Stimulated activated memory B cell treated with anti-CD40 and anti-IgM and Interleukin-4, amounts not matched to agents 10 μg/mL and 1 μg/mL and 100 μg/mL, for 72 hours (primary cell): ENCODE measurements around the gene OXNAD1.

Experiments used
- ATAC-seq: fragments of 150-1000 bp; cut with Tn5 transposase; 2 replicates; pipeline ENCODE4 v1.10.0; 2021
- H3K27ac Mint-ChIP-seq: one replicate; pipeline ENCODE4 v1.8.0; 2022; ENCODE audit warnings: mild to moderate bottlenecking, mixed read lengths
- H3K27me3 Mint-ChIP-seq: one replicate; pipeline ENCODE4 v1.8.0; 2022; ENCODE audit warnings: mixed read lengths
- H3K36me3 Mint-ChIP-seq: one replicate; pipeline ENCODE4 v1.8.0; 2022; ENCODE audit warnings: mixed read lengths
- H3K4me1 Mint-ChIP-seq: one replicate; pipeline ENCODE4 v1.8.0; 2022; ENCODE audit warnings: mixed read lengths
- H3K4me3 Mint-ChIP-seq: one replicate; pipeline ENCODE4 v1.8.0; 2022; ENCODE audit warnings: mild to moderate bottlenecking, moderate library complexity, mixed read lengths
- H3K9me3 Mint-ChIP-seq: one replicate; pipeline ENCODE4 v1.8.0; 2022; ENCODE audit warnings: mixed read lengths

The OXNAD1 gene

DNA sequence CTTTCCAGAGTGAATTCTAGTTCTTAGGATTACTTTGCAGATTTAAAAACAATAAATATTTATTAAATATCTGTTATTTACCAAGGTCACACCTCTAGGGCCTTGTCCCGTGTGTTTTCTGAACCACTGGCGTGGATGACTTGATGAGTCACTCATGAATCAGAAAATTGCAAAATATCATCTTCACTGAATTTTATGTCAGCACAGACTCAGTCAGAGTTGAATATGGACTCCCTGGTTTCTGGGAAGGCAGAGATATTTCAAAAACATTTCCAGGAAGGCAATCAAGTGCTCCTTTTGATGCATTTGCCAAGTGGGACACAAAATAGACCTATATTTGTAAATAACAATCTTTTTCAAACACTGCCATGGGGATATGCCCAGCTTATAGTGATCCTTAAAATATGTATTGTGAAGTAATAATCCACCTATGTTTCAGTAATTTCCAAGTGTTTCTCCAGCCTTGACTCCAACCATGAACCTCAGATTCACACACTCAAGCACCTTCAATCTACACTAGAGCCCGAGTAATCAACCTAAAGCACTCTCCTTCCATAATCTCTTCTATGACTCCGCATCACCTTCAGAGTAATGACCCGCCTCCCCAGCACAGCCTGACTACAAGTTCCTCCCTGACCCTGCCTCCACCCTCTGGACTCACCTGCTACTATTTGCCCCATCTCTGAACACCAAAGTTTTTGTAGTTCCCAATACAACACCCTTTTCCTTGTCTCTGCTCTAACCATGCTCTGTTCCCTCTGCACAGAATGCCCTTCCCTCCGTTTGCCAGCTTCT lies 24.6 kb upstream of the OXNAD1 start:
- H3K27ac Mint-ChIP-seq = no peak overlapping the region
- H3K4me1 Mint-ChIP-seq = no peaks in the 10 kb centered on the region
- no peaks in the 10 kb centered on the region for H3K36me3 Mint-ChIP-seq
- no peak overlapping the region for H3K4me3 Mint-ChIP-seq
- no peak for ATAC-seq
- peaks cover 8% of the 10 kb centered on the region for H3K27me3 Mint-ChIP-seq
- H3K9me3 Mint-ChIP-seq = no peaks in the 10 kb centered on the region

- Mint-ChIP-seq H3K27me3 (peaks cover 8% of the 10 kb centered on the region), H3K36me3 (no peaks in the 10 kb centered on the region), H3K27ac (no peak overlapping the region), H3K4me1 (no peaks in the 10 kb centered on the region), H3K4me3 (no peak overlapping the region), H3K9me3 (no peaks in the 10 kb centered on the region)
- no peak for ATAC-seq
Measured at GRCh38 chr3:16241225-16241624, 23.8 kb upstream of the OXNAD1 start.

DNA sequence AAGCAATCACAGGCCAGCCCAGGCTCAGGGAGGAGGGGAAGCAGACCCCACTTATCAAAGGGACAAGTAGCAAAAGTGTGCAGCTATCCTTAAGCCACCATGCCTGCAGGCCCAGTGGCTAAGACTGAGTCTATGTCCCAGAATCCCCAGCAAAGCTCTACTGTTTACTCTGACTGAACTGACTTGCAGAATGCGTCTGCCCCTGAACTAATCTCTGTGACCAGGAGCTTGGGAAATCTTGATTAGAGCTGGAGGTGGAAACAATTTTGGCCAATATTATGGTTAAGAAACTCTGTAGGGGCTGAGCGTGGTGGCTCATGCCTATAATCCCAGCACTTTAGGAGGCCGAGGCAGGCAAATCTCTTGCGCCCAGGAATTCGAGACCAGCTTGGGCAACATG lies 22.8 kb upstream of the OXNAD1 start:
- Mint-ChIP-seq H3K9me3 (no peaks in the 10 kb centered on the region), H3K27me3 (peaks cover 8% of the 10 kb centered on the region), H3K4me1 (peaks cover 2% of the 10 kb centered on the region), H3K36me3 (no peaks in the 10 kb centered on the region), H3K27ac (no peak overlapping the region), H3K4me3 (no peak overlapping the region)
- no peak for ATAC-seq

DNA sequence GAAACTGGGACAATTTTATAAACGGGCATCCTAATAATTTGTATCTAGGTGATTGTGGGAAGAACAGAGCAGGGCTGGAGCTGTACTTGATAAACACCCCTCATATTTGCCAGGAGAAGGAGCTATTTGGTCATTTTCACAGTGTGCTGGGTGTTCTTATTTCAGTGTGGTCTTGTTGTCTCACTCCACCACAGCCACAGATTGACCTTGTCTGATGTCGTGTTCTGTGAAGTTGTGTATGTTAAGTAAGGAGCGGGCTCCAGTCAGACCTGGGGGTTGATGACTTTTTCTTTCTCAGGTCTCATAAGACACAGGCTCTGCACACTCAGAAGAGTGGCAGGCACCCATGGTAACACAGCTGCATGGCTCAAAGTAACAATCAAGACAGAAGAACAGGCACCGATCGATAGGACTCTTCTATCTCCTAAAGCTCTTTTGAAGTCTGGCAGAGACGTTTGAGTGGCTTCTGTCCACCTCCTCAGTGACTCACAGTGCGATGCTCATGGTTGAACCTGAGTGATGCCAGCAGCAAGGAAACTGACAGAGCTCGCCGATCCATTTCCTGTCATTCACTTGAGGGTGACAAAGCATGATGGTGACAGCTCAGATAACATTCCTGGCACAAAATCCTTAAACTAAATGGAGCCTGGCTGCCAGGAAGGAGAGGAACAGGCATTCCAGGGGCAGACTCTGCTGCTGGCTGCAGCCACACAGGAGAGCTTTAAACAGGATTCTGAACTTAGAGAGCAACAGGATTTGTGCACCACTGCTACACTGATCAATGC lies 21.1 kb upstream of the OXNAD1 start:
- no peaks in the 10 kb centered on the region for H3K9me3 Mint-ChIP-seq
- H3K27me3 Mint-ChIP-seq = peaks cover 25% of the 10 kb centered on the region
- ATAC-seq = no peak
- peaks cover 15% of the 10 kb centered on the region for H3K4me1 Mint-ChIP-seq
- H3K36me3 Mint-ChIP-seq = no peaks in the 10 kb centered on the region
- no peak overlapping the region for H3K27ac Mint-ChIP-seq
- H3K4me3 Mint-ChIP-seq = no peak overlapping the region

GRCh38 chr3:16245609-16246008 lies 19.4 kb upstream of the OXNAD1 start:
- Mint-ChIP-seq H3K27me3 (peaks cover 25% of the 10 kb centered on the region), H3K4me1 (peaks cover 15% of the 10 kb centered on the region), H3K27ac (no peak overlapping the region), H3K36me3 (no peaks in the 10 kb centered on the region), H3K9me3 (no peaks in the 10 kb centered on the region), H3K4me3 (no peak overlapping the region)
- ATAC-seq = no peak

DNA sequence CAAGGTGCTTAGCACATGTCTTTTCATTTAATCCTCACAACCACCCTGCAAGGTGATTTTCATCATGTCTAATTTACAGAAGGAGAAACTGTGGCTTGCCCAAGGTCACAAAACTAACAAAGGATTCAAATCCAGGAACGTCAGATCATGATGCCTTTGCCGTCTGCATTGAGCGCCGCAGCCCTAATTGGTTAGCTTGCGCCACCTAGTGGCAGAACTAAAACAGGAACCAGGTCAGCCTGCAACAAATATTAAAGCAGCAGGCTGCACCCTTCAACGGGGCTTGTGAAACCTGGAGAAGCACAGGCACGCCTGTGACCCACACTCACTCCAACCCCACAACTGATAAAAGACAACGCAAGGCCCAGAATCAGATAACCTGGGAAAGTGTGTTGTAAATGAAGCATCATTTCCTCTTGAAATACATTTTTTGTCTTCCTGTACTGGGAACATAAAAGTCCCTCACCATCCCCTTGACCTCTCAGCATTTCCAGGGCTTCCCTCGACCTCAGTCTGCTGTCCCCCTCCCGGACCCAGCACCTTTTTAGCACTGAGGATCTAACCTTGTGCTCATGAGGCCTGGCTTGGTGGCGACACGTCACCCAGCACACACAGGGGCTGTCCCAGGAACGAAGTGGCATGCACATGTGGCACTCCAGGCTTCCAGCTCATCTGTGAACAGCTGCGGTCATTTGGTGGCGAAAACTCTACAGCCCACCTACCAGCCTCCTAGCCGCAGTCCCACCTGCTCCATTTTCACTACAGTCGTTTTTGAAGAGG lies 17.5 kb upstream of the OXNAD1 start:
- peak; percentile 90 for ATAC-seq
- Mint-ChIP-seq H3K36me3 (no peaks in the 10 kb centered on the region), H3K4me3 (peak overlapping the region; percentile 72), H3K27me3 (peaks cover 25% of the 10 kb centered on the region), H3K27ac (peak overlapping the region; percentile 81), H3K9me3 (no peaks in the 10 kb centered on the region), H3K4me1 (peaks cover 21% of the 10 kb centered on the region)

DNA sequence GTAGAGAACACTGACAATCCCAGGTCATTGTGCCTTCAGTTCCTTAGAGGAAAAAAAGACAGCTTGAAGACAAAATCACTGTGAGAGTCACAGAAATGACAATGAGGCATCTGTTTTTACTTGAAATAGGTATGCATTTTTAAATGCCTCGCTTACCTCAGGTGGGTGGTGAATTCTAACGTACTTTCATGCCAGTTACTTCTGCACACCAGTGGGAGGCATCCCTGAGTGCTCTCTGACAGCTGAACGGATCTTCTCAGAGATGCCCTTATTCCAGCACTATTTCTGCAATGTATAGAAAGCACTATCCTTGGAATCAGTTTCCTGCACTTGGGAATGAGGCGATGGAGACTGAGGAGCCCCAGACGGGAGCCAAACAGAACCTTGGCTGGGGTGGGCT lies 16.5 kb upstream of the OXNAD1 start:
- no peak overlapping the region for H3K27ac Mint-ChIP-seq
- H3K27me3 Mint-ChIP-seq = peaks cover 18% of the 10 kb centered on the region
- H3K36me3 Mint-ChIP-seq = no peaks in the 10 kb centered on the region
- H3K4me1 Mint-ChIP-seq = peaks cover 29% of the 10 kb centered on the region
- no peak overlapping the region for H3K4me3 Mint-ChIP-seq
- H3K9me3 Mint-ChIP-seq = no peaks in the 10 kb centered on the region
- ATAC-seq = no peak

DNA sequence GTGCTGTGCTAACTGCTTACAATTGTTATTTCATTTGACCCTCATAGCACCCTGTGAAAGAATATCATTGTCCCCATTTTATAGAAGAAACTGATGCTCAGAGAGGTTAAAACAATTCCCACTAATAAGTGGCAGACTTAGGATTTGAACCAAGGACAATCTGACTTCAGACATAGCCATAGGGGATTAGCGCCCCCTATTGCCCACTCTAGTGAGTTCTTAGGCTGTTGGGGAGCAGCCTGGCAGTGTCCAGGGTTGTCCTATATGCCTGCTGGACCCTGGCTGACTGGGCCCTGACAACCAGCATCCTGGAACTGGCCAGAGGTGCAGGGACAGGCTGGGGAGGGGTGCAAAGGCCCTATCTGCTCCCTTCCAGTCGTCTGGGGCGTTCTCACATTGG lies 15.7 kb upstream of the OXNAD1 start:
- peaks cover 17% of the 10 kb centered on the region for H3K27me3 Mint-ChIP-seq

DNA sequence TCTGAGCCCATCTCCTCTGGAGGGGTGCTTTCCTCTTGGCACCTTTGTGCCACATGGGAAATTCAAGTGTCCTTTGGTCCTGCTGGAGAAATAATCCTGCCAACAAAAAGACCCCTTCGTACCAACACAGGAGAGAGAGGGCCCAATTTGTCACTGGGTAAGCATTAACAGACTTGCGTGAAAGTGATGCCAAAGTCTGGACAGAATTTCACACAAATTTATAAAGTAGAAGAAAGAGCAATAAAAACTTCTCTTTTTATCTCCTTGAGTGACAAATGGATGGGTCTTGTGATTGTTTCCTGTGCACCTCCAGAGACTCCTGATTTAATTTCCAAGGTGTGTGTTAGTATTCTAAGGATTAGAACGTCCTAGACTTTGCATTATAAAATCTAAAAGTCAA lies 15.1 kb upstream of the OXNAD1 start:
- H3K4me1 Mint-ChIP-seq = peaks cover 29% of the 10 kb centered on the region
- peaks cover 17% of the 10 kb centered on the region for H3K27me3 Mint-ChIP-seq

More for the DNA sequence above, 15.7 kb upstream of the OXNAD1 start:
- H3K36me3 Mint-ChIP-seq = no peaks in the 10 kb centered on the region
- no peaks in the 10 kb centered on the region for H3K9me3 Mint-ChIP-seq
- H3K4me1 Mint-ChIP-seq = peaks cover 29% of the 10 kb centered on the region
- no peak overlapping the region for H3K27ac Mint-ChIP-seq
- no peak for ATAC-seq
- H3K4me3 Mint-ChIP-seq = no peak overlapping the region

DNA sequence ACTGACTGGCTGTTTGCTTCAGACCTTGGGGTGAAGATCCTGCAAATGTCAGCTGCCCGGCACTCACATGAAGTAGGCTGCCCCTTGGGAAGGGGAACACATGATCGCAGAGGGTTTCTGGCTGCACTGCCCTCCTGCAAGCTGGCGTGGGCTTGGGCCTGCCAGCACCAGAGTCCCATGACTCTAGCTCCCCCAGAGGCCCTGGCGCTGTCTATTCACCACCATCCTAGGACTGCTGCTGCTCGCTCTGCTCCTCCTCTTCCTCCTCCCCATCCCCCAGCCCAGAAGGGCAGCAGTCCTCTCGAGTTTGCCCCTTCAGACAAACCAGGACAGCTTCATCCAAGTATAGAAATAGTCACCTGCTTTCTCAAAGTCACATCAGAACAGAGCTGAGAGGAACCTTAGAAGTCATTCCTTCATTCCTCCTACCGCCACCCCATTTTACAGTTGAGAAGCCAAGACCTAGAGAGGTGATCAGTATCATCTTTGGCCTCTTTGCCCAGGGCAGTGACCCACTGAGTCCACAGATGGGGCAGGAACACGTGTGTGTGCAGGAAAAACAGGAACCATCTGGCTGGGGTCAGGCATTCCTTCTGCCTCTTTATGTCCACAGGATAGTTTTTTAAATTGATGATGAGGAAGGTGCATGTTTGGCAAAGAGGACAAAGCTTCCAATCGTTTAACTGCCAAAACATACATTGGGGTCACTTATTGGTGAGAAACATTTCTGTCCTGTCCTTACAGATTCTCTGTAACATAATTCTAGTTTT lies 13.5 kb upstream of the OXNAD1 start:
- Mint-ChIP-seq H3K4me1 (peaks cover 29% of the 10 kb centered on the region), H3K4me3 (no peak overlapping the region), H3K27me3 (peaks cover 17% of the 10 kb centered on the region), H3K27ac (no peak overlapping the region), H3K9me3 (no peaks in the 10 kb centered on the region), H3K36me3 (no peaks in the 10 kb centered on the region)
- no peak for ATAC-seq

More for the DNA sequence above, 15.1 kb upstream of the OXNAD1 start:
- no peak for ATAC-seq
- Mint-ChIP-seq H3K9me3 (no peaks in the 10 kb centered on the region), H3K36me3 (no peaks in the 10 kb centered on the region), H3K27ac (no peak overlapping the region), H3K4me3 (no peak overlapping the region)

DNA sequence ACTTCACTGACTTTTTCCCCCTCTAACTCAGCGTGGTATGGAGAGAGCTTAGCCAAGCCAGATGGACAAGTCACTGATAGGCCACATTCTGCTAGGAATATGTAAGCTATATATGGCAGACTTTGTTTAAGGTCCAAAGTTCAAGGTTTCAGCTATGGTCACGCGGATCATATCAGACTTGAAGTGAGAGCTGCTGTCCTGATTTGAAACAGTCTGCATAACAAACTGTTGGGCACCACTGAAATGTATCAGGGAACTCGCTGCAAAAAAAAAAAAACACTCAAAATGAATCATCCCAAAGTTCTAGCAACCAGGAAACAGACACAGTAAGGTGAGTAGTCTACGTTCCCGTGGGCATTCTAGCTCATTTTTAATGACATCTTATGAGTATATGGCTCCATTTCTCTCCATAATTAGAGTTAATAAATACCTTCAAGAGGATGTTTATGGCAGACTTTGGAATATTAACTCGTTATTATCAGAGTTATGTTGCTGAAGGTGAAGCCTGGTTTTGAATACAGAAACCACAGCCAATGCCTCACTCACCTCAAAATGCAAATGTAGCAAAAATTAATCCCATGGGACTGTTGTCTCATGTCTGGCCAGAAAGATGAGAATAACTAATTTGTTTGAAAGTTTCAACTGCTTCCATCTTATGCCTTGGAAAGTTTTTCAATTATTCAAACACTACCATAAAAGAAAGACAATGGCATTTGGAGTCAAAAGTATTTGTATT lies 12.6 kb upstream of the OXNAD1 start:
- no peak for ATAC-seq
- Mint-ChIP-seq H3K27ac (no peak overlapping the region), H3K36me3 (peaks cover 8% of the 10 kb centered on the region)

GRCh38 chr3:16252988-16253387 lies 12.0 kb upstream of the OXNAD1 start:
- Mint-ChIP-seq H3K4me3 (no peak overlapping the region), H3K27ac (no peak overlapping the region), H3K4me1 (peaks cover 18% of the 10 kb centered on the region), H3K9me3 (no peaks in the 10 kb centered on the region), H3K36me3 (peaks cover 9% of the 10 kb centered on the region), H3K27me3 (peaks cover 9% of the 10 kb centered on the region)
- no peak for ATAC-seq

More for the DNA sequence above, 12.6 kb upstream of the OXNAD1 start:
- no peak overlapping the region for H3K4me3 Mint-ChIP-seq
- H3K4me1 Mint-ChIP-seq = peaks cover 24% of the 10 kb centered on the region
- peaks cover 15% of the 10 kb centered on the region for H3K27me3 Mint-ChIP-seq
- no peaks in the 10 kb centered on the region for H3K9me3 Mint-ChIP-seq

DNA sequence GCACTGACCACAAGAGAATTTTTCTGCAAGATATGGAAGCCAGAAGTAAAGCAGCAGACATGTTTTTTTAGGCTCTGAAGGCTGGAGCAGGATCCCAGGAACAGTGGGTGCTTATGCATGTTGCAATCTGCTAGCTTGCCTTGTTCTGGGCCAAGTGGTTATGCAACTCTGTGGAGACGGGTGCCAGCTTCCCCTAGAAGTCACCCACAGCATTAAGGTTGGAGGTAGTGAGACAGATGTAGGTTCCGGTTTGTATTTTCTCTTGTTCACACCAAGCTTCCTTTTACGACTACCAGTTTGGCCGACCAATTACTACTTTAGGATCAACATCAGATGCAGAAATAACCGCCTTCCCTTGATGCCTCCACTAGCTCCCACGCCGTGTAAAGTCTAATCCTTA lies 11.4 kb upstream of the OXNAD1 start:
- Mint-ChIP-seq H3K9me3 (no peaks in the 10 kb centered on the region), H3K27me3 (peaks cover 3% of the 10 kb centered on the region), H3K27ac (no peak overlapping the region), H3K4me1 (peaks cover 14% of the 10 kb centered on the region), H3K36me3 (peaks cover 9% of the 10 kb centered on the region), H3K4me3 (no peak overlapping the region)
- ATAC-seq = no peak

GRCh38 chr3:16254916-16255315 lies 10.1 kb upstream of the OXNAD1 start:
- Mint-ChIP-seq H3K27ac (no peak overlapping the region), H3K36me3 (peaks cover 13% of the 10 kb centered on the region), H3K9me3 (no peaks in the 10 kb centered on the region), H3K4me1 (peaks cover 14% of the 10 kb centered on the region), H3K27me3 (no peaks in the 10 kb centered on the region), H3K4me3 (no peak overlapping the region)
- no peak for ATAC-seq
